Measurements from ENCODE around the gene DGLUCY.
A peak's percentile ranks its signal among the peaks of the same experiment; 100 is the strongest.
"Not testable (repeated sequence)": the region's sequence is repeated elsewhere in the genome, so short reads cannot be mapped to it uniquely, and the experiment has no call there.

The DGLUCY gene

DNA sequence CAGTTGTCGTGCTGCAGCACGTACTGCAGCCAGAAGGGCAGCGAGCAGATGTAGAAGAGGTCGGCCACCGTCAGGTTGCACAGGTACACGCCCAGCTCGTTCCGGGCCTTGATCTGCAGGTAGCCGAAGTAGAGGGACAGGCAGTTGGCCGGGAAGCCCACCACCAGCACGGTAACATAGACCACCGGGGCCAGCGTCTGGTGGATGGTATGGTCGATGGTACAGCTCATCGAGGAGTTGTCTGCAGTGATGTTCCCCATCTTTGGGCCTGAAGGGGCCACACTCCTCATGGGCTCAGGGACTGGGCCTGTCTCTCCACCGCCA lies 120.9 kb downstream of the DGLUCY start:
- no peak for DNase-seq (ENCODE audit: low read depth)

DNA sequence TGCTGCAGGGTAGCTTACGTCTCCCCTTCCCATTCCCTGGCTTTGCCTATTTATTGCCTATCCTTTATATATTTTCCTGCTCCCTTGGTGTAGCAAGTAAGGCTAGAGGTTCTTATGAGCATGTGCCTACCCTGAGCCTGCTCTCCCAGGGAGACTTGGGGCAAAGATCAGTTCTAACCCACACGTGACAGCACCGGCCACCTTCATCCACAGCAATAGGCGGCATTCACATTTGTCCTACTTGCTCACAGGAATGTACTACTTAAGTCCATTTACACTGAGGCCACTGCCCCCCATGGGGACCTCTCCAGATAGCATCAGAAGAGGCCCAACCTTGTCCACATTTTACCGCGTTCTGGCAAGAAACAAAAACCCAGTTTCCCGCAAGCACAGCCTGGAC lies 122.0 kb downstream of the DGLUCY start:
- no peak for DNase-seq (ENCODE audit: low read depth)

DNA sequence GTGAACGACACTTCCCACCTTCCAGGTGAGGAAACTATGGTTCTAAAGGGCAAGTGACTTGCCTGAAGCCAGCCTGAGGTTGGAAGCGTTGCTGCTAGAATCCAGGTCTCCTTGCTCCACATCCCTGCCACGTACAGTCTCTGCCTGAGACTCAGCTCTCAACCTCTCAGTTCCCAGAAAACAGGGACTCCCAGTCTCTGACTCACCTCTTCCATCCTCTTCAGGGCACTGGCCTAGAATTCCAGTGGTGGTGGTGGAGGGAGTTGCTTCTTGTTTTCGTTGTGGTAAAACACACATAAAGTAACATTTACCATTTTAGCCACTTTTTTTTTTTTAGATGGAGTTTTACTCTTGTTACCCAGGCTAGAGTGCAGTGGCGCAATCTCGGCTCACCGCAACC lies 123.3 kb downstream of the DGLUCY start:
- no peak for DNase-seq (ENCODE audit: low read depth)

DNA sequence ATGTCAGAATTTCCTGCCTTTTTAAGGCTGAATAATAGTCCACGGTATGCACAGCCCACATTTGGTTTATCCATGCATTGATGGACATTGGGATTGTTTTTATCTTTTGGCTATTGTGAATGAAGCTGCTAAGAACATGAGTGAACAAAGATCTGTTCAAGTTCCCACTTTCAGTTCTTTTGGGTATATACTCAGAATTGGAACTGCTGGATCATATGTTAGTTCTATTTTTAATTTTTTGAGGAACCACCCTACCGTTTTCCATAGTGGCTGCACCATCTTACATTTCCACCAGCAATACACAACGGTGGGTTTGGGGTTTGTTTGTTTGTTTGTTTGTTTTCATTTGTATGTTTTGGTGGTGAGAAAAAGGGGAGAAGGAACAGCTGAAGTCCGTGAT lies 124.2 kb downstream of the DGLUCY start:
- DNase-seq (ENCODE audit: low read depth): no peak

DNA sequence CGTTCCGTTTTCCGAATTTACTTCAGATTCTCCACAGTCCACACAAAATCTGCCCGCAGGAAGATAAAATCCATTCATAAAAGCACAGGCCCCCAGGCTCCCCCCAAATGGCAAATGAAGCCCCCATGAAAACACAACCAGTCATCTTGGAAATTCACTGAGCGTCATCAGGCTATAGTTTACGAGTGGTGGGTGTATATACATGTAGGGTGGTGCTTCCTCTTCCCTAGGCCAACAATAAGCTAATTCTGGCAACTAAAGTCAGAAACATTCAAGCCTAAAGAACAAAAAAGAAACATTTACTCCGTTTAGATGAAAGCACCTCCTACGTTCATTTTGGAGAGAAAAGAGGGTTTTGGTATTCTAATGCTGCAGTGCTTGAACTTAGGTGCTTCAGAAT lies 124.8 kb downstream of the DGLUCY start:
- no peak for DNase-seq (ENCODE audit: low read depth)

DNA sequence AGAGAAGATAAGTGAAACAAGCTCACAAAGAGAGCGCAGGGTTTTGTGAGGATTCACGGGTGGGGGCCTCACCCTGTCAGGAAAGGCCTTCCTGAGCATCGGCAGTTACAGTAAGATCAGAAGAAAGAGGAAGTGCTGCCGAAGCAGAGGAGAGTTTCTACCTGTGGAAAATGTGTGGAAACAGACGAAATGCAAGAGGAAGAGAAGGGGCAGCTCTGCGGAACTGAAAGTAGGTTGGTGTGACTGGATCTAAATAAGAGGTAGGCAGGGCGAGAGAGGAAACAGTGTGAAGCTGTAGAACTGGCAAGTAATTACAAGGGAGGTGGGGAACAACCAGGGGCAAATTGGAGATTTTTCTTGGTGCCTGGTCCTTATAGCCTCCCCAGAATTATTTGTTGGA lies 128.0 kb downstream of the DGLUCY start:
- DNase-seq (ENCODE audit: low read depth): no peak

DNA sequence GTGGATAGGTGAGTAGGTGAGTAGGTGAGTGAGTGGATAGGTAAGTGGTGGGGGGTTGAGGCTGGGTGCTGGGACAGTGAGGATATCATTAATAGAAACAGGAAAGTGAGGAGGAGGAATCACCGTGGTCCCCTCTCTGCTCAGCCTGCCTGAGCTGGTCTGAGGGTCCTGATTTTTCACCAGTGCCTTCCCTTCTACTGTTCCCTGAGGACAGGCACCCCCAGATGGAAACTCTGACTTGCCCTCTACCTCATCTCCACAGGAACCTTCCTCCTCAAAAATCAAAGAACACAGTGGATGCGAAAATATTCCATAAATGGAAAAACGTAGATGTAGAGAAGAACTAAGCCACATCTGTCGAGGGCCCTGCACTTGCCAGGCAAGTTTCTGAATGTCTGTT lies 128.8 kb downstream of the DGLUCY start:
- DNase-seq (ENCODE audit: low read depth): no peak

DNA sequence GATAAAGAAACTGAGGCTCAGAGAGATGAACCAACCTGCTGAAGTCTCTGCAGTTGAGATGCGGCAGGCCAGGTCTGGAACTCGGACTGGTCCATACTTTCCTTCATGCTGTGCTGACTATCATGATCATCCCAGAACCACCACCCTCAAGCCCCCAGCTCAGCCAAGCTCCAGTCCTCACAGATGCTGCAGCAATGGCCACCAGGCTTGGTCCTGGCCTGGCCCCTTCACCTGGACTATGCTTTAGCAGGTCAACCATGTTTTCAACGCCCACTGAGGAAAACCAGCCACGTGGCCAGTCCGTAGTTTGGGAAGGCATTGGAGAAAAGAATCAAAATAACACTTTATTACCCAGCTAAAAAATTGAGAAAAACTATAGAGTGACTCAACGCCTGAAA lies 129.2 kb downstream of the DGLUCY start:
- no peak for DNase-seq (ENCODE audit: low read depth)

DNA sequence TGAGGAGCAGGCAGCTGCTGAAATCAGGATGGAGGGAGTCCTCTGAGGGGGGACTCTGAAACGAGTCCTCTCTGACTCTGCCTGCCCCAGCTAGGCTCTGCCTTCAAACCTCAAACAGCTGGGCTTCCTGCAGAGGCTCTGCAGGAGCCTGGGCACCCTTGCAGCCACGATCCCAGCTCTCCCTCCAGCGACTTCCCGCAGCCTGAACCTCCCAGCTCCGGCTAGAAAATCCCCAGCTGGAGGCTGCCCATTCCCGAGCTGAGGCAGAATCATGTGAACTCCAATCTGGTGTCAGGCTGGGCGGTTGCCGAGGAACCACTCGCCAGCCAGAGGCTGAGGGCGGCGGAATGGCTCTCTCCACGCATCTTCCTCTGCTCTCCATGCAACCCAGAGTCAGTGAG lies 130.6 kb downstream of the DGLUCY start, which contains the start of gene GPR68:
GPR68 (minus strand) TSS at position 204 of the 401 bp plus-strand sequence. CDS start 9,654 bp downstream, outside the sequence.
- no peak for DNase-seq (ENCODE audit: low read depth)

DNA sequence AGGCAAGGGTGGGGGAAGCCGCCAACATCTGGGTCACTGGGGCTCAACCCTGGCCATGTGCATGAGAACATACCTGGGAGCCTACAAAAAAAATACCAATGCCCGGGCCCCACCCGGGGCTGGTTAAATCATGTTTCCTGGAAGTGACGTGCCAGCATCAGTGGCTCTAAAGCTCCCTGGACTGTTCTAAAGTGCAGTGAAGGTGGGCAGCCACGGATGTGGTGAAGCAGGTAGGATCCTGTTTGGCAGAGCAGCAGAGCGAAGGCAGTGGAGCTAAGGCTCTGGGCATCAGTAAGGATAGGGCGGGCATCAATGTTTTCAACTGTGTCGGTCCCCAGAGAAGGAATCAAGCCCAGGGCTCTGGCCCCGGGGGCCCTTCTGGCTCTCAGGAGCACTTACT lies 131.2 kb downstream of the DGLUCY start:
- DNase-seq (ENCODE audit: low read depth): peak; percentile 39

DNA sequence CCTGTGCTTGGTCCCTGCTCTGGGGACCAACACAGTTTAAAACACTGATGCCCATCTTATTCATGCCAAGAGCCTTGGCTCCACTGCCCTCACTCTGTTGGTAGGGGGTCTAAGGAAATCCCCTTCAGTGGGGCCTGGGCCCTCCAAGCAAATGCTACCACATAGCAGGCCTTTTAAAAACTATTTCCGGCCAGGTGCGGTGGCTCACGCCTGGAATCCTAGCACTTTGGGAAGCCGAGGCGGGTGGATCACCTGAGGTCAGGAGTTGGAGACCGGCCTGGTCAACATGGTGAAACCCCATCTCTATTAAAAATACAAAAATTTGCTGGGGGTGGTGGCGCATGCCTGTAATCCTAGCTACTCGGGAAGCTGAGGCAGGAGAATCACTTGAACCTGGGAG lies 131.7 kb downstream of the DGLUCY start:
- DNase-seq (ENCODE audit: low read depth): not testable (repeated sequence)

DNA sequence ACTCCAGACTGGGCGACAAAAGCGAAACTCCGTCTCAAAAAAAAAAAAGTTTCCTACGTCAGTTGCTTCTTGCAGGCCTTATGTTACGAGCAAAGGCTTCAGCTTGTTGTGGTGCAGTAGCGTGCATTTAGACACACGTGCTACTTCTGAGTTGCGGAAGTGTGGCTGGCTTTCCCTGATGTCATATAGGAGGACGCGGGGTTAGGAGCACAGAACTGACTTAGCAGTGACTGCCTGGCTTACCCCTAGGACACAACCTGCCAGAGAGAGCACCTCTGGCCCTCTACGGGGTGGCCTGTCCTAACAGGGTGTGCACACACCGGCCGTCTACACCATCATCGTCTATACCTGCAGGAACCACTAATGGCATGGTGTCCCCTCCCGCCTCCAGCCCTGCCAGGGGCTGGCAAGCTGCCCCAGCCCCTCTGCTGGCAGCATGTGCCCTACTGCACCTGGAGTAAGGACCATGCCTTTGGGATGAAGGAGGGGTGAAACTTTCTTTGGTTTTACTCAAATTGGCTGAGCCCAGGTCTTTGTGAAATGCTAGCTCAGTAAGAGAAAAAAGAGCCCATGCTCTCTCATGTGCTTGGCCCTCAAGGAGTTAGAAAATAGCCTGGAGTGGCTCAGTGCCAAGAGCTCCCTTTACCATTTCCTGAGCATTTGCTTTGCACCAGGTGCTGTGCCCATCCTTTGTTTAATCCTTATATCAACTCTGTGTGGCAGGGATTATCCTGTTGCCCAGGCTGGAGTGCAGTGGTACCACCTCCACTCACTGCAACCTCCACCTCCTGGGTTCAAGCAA lies 132.4 kb downstream of the DGLUCY start:
- peak; percentile 50 for DNase-seq (ENCODE audit: low read depth)

DNA sequence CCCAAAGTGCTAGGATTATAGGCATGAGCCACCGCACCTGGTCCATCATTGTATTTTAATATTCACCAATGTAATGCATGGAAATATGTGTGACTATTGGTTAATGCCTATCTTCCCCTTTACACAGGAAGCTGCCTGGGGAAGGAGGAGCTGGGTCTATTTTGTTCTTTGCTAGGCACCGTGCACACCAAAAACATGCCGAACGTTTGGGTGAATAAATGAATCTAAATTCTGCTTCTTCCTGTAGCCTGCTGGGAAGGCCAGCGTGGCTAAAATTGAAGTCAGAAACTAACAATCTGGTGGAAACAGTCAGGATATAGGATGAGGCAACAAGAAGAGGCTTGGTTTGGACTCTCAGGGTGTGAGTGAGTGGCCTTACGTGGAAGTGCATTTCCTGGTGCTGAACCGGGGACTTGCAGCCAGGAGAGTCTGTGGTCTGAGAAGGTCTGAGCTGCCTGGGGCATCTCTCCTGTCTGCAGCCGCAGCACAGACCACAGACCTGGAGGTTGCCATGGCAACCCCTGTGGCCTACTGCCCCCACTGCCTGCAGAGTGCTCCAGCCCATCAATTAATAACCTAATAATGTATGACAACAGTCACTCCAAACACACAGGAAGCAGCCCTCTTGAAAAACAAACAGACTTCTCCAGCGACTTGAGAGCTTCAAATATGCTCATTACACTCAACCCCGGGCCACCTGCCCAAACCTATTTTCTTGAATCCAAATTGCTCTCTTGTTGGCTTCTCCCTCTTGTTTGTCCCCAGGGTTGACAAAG lies 136.2 kb downstream of the DGLUCY start:
- no peak for DNase-seq (ENCODE audit: low read depth)

DNA sequence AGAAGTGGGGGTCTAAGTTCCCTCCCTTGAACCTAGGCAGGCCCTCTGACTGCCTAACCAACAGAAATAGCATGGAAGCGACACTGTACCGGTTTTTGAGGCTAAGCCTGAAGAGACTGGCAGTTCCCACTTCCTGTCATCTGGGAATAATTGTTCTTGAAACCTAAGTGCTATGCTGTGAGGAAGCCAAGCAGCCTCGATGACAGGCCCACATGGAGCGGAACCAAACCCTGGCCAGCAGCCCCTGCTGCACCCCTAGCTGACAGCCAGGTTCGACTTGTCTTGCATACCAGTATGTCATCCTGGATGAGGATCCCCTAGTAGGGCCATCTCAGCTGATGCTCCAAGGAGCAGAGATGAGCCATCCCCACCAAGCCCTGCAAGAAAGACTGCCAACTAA lies 137.0 kb downstream of the DGLUCY start:
- no peak for DNase-seq (ENCODE audit: low read depth)

DNA sequence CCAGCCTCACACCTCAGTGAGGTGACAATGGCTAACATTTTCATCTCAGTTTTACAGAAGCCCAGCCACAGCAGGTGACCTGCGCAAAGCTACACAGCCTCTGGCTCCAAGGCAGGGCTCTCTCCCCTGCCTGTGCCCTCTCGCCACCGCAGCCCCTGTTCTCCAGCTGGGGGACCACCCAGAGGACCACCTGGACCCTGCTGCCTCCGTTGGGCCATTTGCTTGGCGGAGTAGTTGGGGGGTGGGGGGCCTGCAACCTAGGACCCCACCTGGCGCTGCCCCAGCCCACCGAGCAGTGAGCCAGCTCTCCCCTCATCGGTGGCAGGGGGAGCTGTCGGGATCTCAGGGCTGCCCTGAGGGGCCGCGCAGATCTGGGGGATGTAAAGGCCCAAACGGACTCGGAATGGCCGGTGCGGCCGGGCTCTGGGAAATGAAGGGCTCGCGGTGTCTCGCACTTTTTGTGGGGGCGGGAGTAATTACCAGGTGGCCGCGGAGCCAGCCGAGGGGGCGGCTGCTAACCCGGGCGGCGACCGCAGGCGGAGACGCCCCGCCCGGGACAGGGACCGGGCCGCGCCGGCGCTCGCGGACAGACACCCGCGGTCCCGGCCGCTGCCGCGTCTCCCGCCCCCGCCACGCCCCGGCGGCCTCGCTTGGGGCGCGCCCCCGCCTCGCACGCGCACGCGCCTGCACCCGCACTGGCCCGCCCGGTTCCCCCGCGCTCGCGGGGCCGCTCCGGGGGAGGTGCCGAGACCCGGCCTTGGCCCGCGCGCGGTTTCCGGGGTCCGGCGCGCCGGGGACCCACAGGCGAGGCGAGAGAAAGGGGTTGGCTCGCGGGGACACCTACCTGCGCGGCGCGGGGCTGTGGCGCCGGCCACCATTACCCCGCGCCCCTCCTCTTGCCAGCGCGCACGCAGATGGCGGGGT lies 139.3 kb downstream of the DGLUCY start:
- DNase-seq (ENCODE audit: low read depth): no peak

DNA sequence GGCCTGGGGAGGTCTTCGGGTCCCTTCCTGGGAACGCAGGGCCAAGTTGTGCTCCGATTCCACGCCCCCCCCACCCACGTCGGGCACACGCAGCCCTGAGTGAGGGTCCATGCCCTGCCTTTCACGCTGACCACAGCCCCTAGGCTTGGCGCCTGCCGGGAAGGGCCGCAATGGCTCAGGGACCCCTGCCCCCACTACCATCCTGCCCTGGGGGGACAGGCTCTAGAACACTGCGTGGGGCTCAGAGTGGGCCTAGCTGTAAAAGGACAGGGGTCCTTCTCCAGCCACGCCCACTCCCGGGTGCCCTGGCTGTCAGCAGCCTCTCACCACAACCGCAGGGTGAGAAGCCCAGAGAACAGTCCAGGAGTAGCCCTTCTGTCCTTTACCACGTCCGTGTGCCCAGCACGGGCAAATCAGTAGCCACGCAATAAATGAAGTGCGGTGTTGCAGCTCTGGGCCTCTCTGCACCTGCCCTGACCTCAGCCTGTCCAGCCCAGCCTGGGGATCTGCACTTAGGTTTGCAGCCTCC lies 140.0 kb downstream of the DGLUCY start:
- DNase-seq (ENCODE audit: low read depth): no peak

DNA sequence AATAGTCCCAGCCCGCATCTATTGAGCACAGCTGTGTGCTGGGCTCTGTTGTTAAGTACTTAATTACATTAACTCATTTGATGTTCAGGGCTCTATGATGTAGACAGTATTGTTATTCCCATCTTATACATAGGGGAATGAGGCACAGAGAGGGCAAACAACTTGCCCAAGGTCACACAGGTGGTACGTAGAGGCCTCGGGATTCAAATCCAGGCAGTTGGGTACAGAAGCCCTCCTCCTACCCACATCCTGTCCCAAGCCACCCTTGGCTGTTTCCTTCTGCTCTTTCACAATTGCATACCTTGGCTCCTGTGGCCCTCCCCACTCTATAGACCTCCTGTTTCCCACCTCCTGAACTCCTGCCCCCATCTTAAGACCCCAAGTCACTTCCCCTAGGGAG lies 140.6 kb downstream of the DGLUCY start:
- no peak for DNase-seq (ENCODE audit: low read depth)

DNA sequence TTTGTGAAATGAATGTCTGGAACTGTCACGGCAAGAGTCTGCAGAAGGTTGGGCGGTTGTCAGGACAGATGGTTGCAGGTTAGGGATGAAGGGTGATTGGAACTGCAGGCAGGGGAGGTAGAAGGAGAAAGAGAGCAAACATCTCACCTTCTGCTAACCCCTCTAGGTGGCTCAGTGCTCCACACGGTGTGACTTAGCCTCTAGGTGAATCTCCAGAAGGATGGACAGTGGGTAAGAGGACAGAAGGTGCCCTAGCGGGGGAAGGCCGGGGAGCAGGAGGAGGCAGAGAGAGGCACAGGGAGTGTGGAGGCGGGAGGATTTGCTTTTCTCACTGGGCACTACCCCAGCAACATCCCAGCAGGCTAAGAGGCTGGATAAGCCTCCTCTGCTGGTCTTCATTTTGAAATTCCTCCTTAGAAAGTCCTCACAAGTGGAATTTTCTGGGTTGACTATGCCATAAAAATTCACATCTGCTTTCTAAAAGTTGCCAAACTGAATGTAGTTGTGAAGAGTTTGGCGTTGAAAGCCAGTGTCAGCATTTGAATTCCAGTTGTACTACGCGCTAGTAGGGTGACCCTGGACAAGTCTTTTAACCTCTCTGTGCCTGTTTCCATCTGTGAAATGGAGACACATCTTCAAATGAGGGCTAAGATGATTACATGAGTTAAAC lies 141.3 kb downstream of the DGLUCY start:
- DNase-seq (ENCODE audit: low read depth): no peak

DNA sequence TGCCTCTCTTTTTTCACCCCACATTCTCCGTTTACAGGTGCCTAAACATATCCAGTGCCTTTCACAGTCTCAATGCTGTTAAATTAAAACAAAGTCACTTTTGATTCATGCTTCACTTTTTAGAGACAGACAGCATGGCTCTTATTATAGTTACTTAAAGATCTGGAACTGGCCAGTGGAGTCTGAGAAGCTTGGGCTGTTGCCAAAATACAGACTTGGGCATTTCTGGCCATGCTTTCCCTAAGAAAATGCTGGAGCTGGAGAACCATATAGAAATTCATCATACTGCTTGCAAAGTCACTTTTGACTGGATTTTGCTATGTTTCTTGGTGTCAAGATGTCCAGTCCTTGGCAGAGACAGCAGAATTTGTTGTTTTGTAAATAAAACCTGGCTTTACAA lies 142.8 kb downstream of the DGLUCY start:
- no peak for DNase-seq (ENCODE audit: low read depth)

DNA sequence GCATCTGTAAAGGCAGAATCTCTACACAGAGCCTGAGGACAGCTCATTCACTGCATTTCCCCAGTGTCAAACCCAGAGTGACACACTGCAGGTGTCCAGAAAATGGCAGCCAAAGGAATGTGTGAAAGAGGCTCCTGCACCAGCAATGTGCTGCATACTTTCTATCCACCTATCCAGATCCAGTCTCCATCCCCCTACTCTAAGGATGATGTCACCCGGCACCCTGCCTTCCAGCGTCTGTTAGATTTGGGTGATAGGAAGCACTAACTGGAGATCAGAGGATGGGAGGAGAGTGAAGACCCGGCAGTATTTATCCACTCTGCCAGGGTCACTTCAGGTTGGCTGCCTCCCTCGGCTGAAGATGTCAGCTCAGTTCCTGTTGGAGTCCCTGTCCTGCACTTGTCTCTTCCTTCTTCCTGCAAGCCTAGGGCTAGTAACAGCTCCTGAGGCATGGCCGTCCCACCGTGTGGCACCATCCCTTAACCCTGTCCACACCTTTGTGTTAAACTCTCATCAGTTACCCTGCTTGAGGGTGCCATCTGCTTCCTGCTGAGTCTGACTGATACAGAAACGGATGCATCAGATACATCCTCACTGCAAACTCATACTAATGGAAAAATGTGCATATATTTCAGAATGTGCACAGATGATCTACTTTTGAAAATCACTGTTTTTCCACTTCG lies 143.6 kb downstream of the DGLUCY start:
- DNase-seq (ENCODE audit: low read depth): no peak

DNA sequence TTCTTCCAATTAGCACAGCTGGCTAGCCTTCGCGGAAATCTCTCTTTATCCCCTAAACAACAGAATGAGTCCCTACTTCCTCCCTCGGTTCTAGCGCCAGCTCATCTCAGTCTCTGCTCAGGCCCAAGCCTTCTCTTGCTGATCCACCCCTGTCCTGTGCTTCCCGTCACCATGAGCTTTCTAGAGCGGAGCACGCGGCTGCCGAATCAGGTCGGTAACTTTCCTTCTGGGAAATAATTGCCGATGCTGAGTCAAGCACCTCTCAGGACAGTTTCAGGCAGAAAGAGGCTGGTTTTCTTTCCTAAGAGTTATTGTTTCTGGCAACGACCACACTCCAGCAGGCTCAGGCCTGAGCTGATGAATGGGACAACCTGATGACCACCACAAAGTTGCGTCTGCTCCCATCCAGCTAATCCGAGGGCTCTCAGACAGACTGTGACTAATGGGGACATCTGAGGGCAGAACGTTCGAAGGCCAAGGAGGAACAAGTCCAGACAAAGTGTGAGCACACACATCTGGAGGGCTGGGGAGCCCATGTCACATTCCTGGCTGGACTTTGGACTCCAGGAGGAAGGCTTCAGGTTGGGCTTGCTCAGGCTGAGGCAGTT lies 144.2 kb downstream of the DGLUCY start:
- DNase-seq (ENCODE audit: low read depth): no peak

Measured in activated T-cell treated with anti-CD3 and anti-CD28 coated beads for 1 hour (primary cell).